Peyer's patch (tissue), 4 donors: ENCODE measurements around the gene RNF38. TPM values are rescaled to one million over a fixed set of nuclear protein-coding genes. Genes with fewer than 3 reads are reported as not detected.

Experiments
- DNase-seq, 3 donors: peaks; one replicate each; pipeline ENCODE4 v3.0.0-alpha.2; 2017 to 2019
- H3K27ac ChIP-seq, 4 donors: fragments of 200-600 bp; sonication (generic); one replicate each; pipeline ENCODE4 v1.5.1; 2016 to 2019
- H3K27me3 ChIP-seq, 2 donors: fragments of 200-600 bp; sonication (generic); one replicate each; pipeline ENCODE4 v1.5.1; 2019
- H3K36me3 ChIP-seq, 3 donors: fragments of 200-600 bp; sonication (generic); one replicate each; pipeline ENCODE4 v1.5.1; 2016 to 2019
- H3K4me1 ChIP-seq, 4 donors: fragments of 200-600 bp; sonication (generic); one replicate each; pipeline ENCODE4 v1.5.1; 2016 to 2019
- H3K4me3 ChIP-seq, 4 donors: fragments of 200-600 bp; sonication (generic); 1 replicate in 3 of 4; 2 replicates in 1 of 4; pipeline ENCODE4 v1.5.1; 2016 to 2019; ENCODE audit warnings: mild to moderate bottlenecking in 1 of 4
- H3K9me3 ChIP-seq, 4 donors: fragments of 200-600 bp; sonication (generic); one replicate each; pipeline ENCODE4 v1.5.1; 2016 to 2019; ENCODE audit warnings: mild to moderate bottlenecking in 1 of 4
- POLR2A ChIP-seq, 2 donors: fragments of 450-650 bp; IDR thresholded peaks; one replicate each; pipeline ENCODE4 v1.5.1; 2017; ENCODE audit warnings: antibody characterized with exemption in 2 of 2, mild to moderate bottlenecking in 2 of 2, moderate library complexity in 2 of 2
- total RNA-seq, 4 donors: library from RNA; depleted of rRNA; stranded (reverse); fragments of >200 nt; gene quantifications; one replicate each; pipeline ENCODE4 v1.1.0, GENCODE V29; 2016
- TF ChIP-seq, protein P1 (sequence below), 6 experiments: fragments of 450-650 bp in 4 of 6; fragments of 200-600 bp in 2 of 6; sonication (generic) in 1 of 6; IDR thresholded peaks; one replicate each; pipeline ENCODE4 v1.5.1; 2017 to 2019; ENCODE audit warnings: antibody characterized with exemption in 6 of 6, mild to moderate bottlenecking in 3 of 6, moderate library complexity in 1 of 6

The RNF38 gene
- total RNA-seq, 4 donors from 2014 or later: 16.5 to 23.9 (median 20.6) TPM

DNA sequence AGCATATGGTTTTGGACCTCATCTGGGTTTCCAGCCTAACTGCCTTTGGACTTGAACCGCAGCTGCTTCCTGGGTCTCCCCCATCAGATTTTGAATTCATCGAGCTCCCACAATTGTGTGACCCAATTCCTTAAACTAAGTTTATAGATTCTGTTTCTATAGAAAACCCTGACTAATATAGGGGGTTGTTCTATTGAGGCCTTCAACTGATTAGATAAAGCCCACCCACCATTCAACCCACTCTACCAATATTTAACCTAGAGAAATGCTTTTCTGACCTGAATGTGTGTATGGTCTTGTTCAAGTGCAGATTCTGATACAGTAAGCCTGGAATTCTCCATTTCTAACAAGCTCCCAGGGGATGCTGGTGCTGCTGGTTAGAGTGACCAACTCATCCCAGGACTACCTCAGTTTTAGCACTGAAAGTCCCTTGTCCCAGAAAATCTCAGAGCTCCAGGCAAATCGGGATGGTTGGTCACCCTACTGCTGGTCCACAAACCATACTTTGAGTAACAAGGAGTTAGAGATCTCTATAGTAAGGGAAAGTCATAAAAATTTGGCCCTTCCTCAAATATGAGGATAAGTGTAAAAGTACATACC is 110.1 kb downstream of the RNF38 start:
- no peaks in the 10 kb centered on the region for H3K36me3 ChIP-seq
- TF ChIP-seq, protein P1, sequence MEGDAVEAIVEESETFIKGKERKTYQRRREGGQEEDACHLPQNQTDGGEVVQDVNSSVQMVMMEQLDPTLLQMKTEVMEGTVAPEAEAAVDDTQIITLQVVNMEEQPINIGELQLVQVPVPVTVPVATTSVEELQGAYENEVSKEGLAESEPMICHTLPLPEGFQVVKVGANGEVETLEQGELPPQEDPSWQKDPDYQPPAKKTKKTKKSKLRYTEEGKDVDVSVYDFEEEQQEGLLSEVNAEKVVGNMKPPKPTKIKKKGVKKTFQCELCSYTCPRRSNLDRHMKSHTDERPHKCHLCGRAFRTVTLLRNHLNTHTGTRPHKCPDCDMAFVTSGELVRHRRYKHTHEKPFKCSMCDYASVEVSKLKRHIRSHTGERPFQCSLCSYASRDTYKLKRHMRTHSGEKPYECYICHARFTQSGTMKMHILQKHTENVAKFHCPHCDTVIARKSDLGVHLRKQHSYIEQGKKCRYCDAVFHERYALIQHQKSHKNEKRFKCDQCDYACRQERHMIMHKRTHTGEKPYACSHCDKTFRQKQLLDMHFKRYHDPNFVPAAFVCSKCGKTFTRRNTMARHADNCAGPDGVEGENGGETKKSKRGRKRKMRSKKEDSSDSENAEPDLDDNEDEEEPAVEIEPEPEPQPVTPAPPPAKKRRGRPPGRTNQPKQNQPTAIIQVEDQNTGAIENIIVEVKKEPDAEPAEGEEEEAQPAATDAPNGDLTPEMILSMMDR (IDR thresholded peaks at IDR 0.05): no peak
- TF ChIP-seq POLR2A (IDR thresholded peaks at IDR 0.05): no peak
- H3K27ac ChIP-seq: no peak overlapping the region
- no peak overlapping the region for H3K4me3 ChIP-seq
- DNase-seq: no peak
- no peaks in the 10 kb centered on the region for H3K4me1 ChIP-seq
- no peaks in the 10 kb centered on the region for H3K9me3 ChIP-seq
- no peaks in the 10 kb centered on the region for H3K27me3 ChIP-seq

DNA sequence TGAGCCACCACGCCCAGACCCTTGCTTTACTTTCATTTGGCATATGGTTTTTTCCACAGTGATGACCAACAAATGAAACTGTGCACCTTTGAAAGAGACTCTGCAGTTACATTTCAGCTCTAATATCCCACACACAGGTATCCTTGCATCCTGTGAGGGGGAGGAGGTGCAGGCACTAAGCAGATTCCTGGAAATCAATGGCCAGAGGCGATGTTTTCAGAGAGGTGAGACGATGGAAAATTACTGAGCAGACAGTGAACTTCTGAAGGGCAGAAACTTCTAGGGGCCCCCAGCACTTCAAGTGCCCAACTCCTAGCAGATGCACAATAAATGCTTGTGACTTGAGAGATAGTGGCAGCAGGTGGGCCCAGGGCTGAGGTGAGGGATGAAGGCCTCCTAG is 112.0 kb downstream of the RNF38 start:
- TF ChIP-seq, protein P1 (IDR thresholded peaks at IDR 0.05): no peak
- TF ChIP-seq POLR2A (IDR thresholded peaks at IDR 0.05): no peak
- H3K27ac ChIP-seq: no peak overlapping the region
- H3K27me3 ChIP-seq: no peaks in the 10 kb centered on the region
- H3K4me1 ChIP-seq: no peaks in the 10 kb centered on the region
- H3K9me3 ChIP-seq: no peaks in the 10 kb centered on the region
- no peak overlapping the region for H3K4me3 ChIP-seq
- DNase-seq: no peak
- no peaks in the 10 kb centered on the region for H3K36me3 ChIP-seq

Other genes with a start within 250 kb of the RNF38 start
- gene CCIN, start 230.9 kb downstream of the RNF38 start, total RNA-seq: not detected
- gene CLTA, start 209.3 kb downstream of the RNF38 start, total RNA-seq: 100 to 1,000 TPM; 131 to 150 (median 133) TPM
- gene GNE, start 141.8 kb downstream of the RNF38 start, total RNA-seq: 10 to 100 TPM; 18.4 to 47.0 (median 23.5) TPM
- gene MELK, start 172.6 kb upstream of the RNF38 start, total RNA-seq: 1 to 10 TPM; 1.2 to 4.5 (median 3.2) TPM